ENCODE data around the gene SMYD3. TPM values are rescaled to one million over a fixed set of nuclear protein-coding genes. Genes with fewer than 3 reads are reported as not detected.

Gene SMYD3
- total RNA-seq, 2 donors from 2014 or later, result 16.2 to 16.4 TPM

- Histone ChIP-seq H3K9me3 (no peaks in the 10 kb centered on the region), H3K4me3 (no peak overlapping the region), H3K27ac (no peak overlapping the region), H3K27me3 (no peaks in the 10 kb centered on the region), H3K36me3 (no peaks in the 10 kb centered on the region), H3K4me1 (no peaks in the 10 kb centered on the region), H3K9ac (ENCODE audit: low read depth in 2 of 2, low read length in 2 of 2) (no peak overlapping the region)
- no peak for DNase-seq
- intact Hi-C loops (cut with DNase I), result no loop called here
- TF ChIP-seq CTCF (IDR thresholded peaks at IDR 0.05), result no peak
Measured at GRCh38 chr1:245805532-245805931, 701.5 kb downstream of the SMYD3 start.

- TF ChIP-seq CTCF (IDR thresholded peaks at IDR 0.05), result no peak
- intact Hi-C loops (cut with DNase I), result no loop called here
- H3K9ac ChIP-seq (ENCODE audit: low read depth in 2 of 2, low read length in 2 of 2), result no peak overlapping the region
- H3K27me3 ChIP-seq, result no peaks in the 10 kb centered on the region
- no peak overlapping the region for H3K4me3 ChIP-seq
- DNase-seq, result no peak
- no peak overlapping the region for H3K27ac ChIP-seq
- no peaks in the 10 kb centered on the region for H3K36me3 ChIP-seq
- no peaks in the 10 kb centered on the region for H3K4me1 ChIP-seq
- no peaks in the 10 kb centered on the region for H3K9me3 ChIP-seq
Measured at GRCh38 chr1:245804696-245805095, 702.4 kb downstream of the SMYD3 start.

- H3K36me3 ChIP-seq, result no peaks in the 10 kb centered on the region
Measured at GRCh38 chr1:245803666-245804037, 703.4 kb downstream of the SMYD3 start.

GRCh38 chr1:245802941-245803665, 704.0 kb downstream of the SMYD3 start:
- no peaks in the 10 kb centered on the region for H3K27me3 ChIP-seq
- H3K27ac ChIP-seq, result no peak overlapping the region
- no peak overlapping the region for H3K9ac ChIP-seq (ENCODE audit: low read depth in 2 of 2, low read length in 2 of 2)
- H3K4me1 ChIP-seq, result no peaks in the 10 kb centered on the region
- intact Hi-C loops (cut with DNase I), result no loop called here
- H3K4me3 ChIP-seq, result no peak overlapping the region
- TF ChIP-seq CTCF (IDR thresholded peaks at IDR 0.05), result no peak
- no peaks in the 10 kb centered on the region for H3K9me3 ChIP-seq
- no peaks in the 10 kb centered on the region for H3K36me3 ChIP-seq
- no peak for DNase-seq

More at GRCh38 chr1:245803666-245804037, 703.4 kb downstream of the SMYD3 start:
- intact Hi-C loops (cut with DNase I), result no loop called here
- H3K27me3 ChIP-seq, result no peaks in the 10 kb centered on the region
- DNase-seq, result no peak
- no peaks in the 10 kb centered on the region for H3K4me1 ChIP-seq
- H3K9me3 ChIP-seq, result no peaks in the 10 kb centered on the region
- TF ChIP-seq CTCF (IDR thresholded peaks at IDR 0.05), result no peak
- no peak overlapping the region for H3K9ac ChIP-seq (ENCODE audit: low read depth in 2 of 2, low read length in 2 of 2)
- H3K27ac ChIP-seq, result no peak overlapping the region
- no peak overlapping the region for H3K4me3 ChIP-seq

GRCh38 chr1:245800901-245801605, 706.0 kb downstream of the SMYD3 start:
- H3K9me3 ChIP-seq, result no peaks in the 10 kb centered on the region
- H3K4me3 ChIP-seq, result no peak overlapping the region
- TF ChIP-seq CTCF (IDR thresholded peaks at IDR 0.05), result no peak
- DNase-seq, result no peak
- no peaks in the 10 kb centered on the region for H3K27me3 ChIP-seq
- H3K36me3 ChIP-seq, result no peaks in the 10 kb centered on the region
- H3K27ac ChIP-seq, result no peak overlapping the region
- intact Hi-C loops (cut with DNase I), result no loop called here
- no peak overlapping the region for H3K9ac ChIP-seq (ENCODE audit: low read depth in 2 of 2, low read length in 2 of 2)
- no peaks in the 10 kb centered on the region for H3K4me1 ChIP-seq
